Raji (cell line): Measurements from ENCODE around the gene TLCD2.

ENCODE experiments used
- POLR2A ChIP-seq: IDR thresholded peaks from 2 replicates; pipeline ENCODE4 v1.6.1; 2011; ENCODE audit warnings: low read depth, low read length, control low read depth; ENCODE audit not compliant: insufficient read depth

The TLCD2 gene

GRCh38 chr17:1725642-1726511, 15.7 kb upstream of the TLCD2 start:
- no peak for TF ChIP-seq POLR2A

- no peak for TF ChIP-seq POLR2A
Observed at GRCh38 chr17:1724869-1725641, 14.9 kb upstream of the TLCD2 start.

- TF ChIP-seq POLR2A, result peak; percentile 61
Observed at GRCh38 chr17:1724351-1724868, 14.2 kb upstream of the TLCD2 start, which contains the start of gene WDR81. Gene WDR81, plus strand, starts transcription at chr17:1724704. Its CDS starts 256 bp downstream, at chr17:1724960.

- TF ChIP-seq POLR2A, result no peak
Observed at GRCh38 chr17:1720856-1721386, 10.7 kb upstream of the TLCD2 start.

- no peak for TF ChIP-seq POLR2A
Observed at GRCh38 chr17:1718362-1719165, 8.4 kb upstream of the TLCD2 start.

- peak; percentile 65 for TF ChIP-seq POLR2A
Observed at GRCh38 chr17:1716912-1717695, 6.9 kb upstream of the TLCD2 start.

- TF ChIP-seq POLR2A, result peak; percentile 60; the same call in 1 of the 2 replicates
Observed at GRCh38 chr17:1716076-1716911, 6.1 kb upstream of the TLCD2 start.

- no peak for TF ChIP-seq POLR2A
Observed at GRCh38 chr17:1715803-1716075, 5.6 kb upstream of the TLCD2 start.

- TF ChIP-seq POLR2A, result no peak
Observed at GRCh38 chr17:1714980-1715802, 5.0 kb upstream of the TLCD2 start.

GRCh38 chr17:1714427-1714979, 4.3 kb upstream of the TLCD2 start:
- TF ChIP-seq POLR2A, result no peak

- no peak for TF ChIP-seq POLR2A
Observed at GRCh38 chr17:1713878-1714426, 3.8 kb upstream of the TLCD2 start.

GRCh38 chr17:1713160-1713877, 3.1 kb upstream of the TLCD2 start:
- no peak for TF ChIP-seq POLR2A

- no peak for TF ChIP-seq POLR2A
Observed at GRCh38 chr17:1712271-1712670, 2.1 kb upstream of the TLCD2 start.
